Endothelial cell of umbilical vein (primary cell): ENCODE data around the gene FAM209B. TPM values are rescaled to one million over a fixed set of nuclear protein-coding genes. Genes with fewer than 3 reads are reported as not detected.
"Not testable (repeated sequence)": the region's sequence is repeated elsewhere in the genome, so short reads cannot be mapped to it uniquely, and the experiment has no call there.

ENCODE experiments used
- BruUV-seq: library from RNA; stranded (reverse); fragments of 400-500 nt; replicated peaks from 2 replicates; lab custom pipeline; 2021; lab: Mats Ljungman, UMichigan
- CTCF ChIA-PET: fragments of 300-600, 350-600 bp; sonication (Branson Sonifier 250); formaldehyde crosslinking; loops from one replicate; lab custom pipeline; 2021; ENCODE audit warnings: antibody characterized with exemption, inconsistent platforms; lab: Charles Lee
- POLR2A ChIA-PET: fragments of 300-600, 350-600 bp; sonication (Branson Sonifier 250); formaldehyde crosslinking; loops from one replicate; lab custom pipeline; 2021; ENCODE audit warnings: antibody characterized with exemption, inconsistent platforms; lab: Charles Lee
- DNase-seq: peaks from one replicate; pipeline ENCODE4 v3.0.0-alpha.2; 2011; ENCODE audit warnings: low read depth, low spot score
- FAIRE-seq: peaks from 2 replicates; lab custom pipeline; 2011; peaks lifted over from hg19 to GRCh38; lab: Jason Lieb, UNC
- H2AFZ ChIP-seq: 2 replicates; pipeline ENCODE4 v1.6.0; 2012; ENCODE audit warnings: low read depth, low read length, control low read depth, inconsistent platforms
- H3K27ac ChIP-seq: 2 replicates; pipeline ENCODE4 v1.5.1; 2011; ENCODE audit warnings: low read depth, mild to moderate bottlenecking, control low read depth, low read length, moderate library complexity; ENCODE audit not compliant: insufficient read depth
- H3K27me3 ChIP-seq, 2 experiments: 2 replicates each; pipeline versions ENCODE4 v1.6.0 to v1.6.1; 2011; ENCODE audit warnings: low read length in 2 of 2, mixed read lengths in 1 of 2; ENCODE audit not compliant: control insufficient read depth in 2 of 2, insufficient read depth in 2 of 2
- H3K36me3 ChIP-seq, 2 experiments: 2 replicates in 1 of 2; 3 replicates in 1 of 2; pipeline ENCODE4 v1.5.1; 2011; ENCODE audit warnings: low read length in 2 of 2, mild to moderate bottlenecking in 1 of 2, moderate library complexity in 1 of 2; ENCODE audit not compliant: control insufficient read depth in 2 of 2, insufficient read depth in 2 of 2; ENCODE audit errors: extremely low read depth in 1 of 2
- H3K4me1 ChIP-seq: 3 replicates; pipeline ENCODE4 v1.5.1; 2011; ENCODE audit warnings: mild to moderate bottlenecking, low read length; ENCODE audit not compliant: control insufficient read depth, insufficient read depth; ENCODE audit errors: extremely low read depth
- H3K4me2 ChIP-seq: 2 replicates; pipeline ENCODE4 v1.6.1; 2011; ENCODE audit warnings: low read length, control low read depth, mixed read lengths; ENCODE audit not compliant: insufficient read depth
- H3K4me3 ChIP-seq, 3 experiments: fragments of 200-600 bp in 1 of 3; sonication (generic), shearing (Covaris generic) in 1 of 3; replicated peaks in 1 of 3; 2 replicates each; pipeline ENCODE4 v1.5.1; 2011 to 2016; ENCODE audit warnings: control low read depth in 3 of 3, low read length in 3 of 3, mild to moderate bottlenecking in 2 of 3, inconsistent platforms in 1 of 3, low read depth in 1 of 3, moderate library complexity in 1 of 3; ENCODE audit not compliant: insufficient read depth in 1 of 3
- H3K79me2 ChIP-seq: 2 replicates; pipeline ENCODE4 v1.6.0; 2012; ENCODE audit warnings: low read length, inconsistent platforms; ENCODE audit not compliant: control insufficient read depth, insufficient read depth
- H3K9ac ChIP-seq: replicated peaks from 2 replicates; pipeline ENCODE3; 2011; ENCODE audit warnings: low read length, control low read depth; ENCODE audit not compliant: insufficient read depth; ENCODE audit errors: extremely low read depth
- H3K9me1 ChIP-seq: replicated peaks from 3 replicates; pipeline ENCODE4 v1.6.0; 2011; ENCODE audit warnings: mild to moderate bottlenecking, low read length; ENCODE audit not compliant: control insufficient read depth, insufficient read depth; ENCODE audit errors: extremely low read depth
- H3K9me3 ChIP-seq: replicated peaks from 2 replicates; pipeline ENCODE4 v1.5.1; 2012; ENCODE audit warnings: low read length, inconsistent platforms; ENCODE audit not compliant: control insufficient read depth, insufficient read depth
- H4K20me1 ChIP-seq: replicated peaks from 2 replicates; pipeline ENCODE3; 2011; ENCODE audit warnings: mild to moderate bottlenecking, low read length; ENCODE audit not compliant: control insufficient read depth, insufficient read depth; ENCODE audit errors: extremely low read depth
- EZH2 ChIP-seq: IDR thresholded peaks from 2 replicates; pipeline ENCODE4 v1.6.1; 2012; ENCODE audit warnings: borderline replicate concordance, low read depth, mild to moderate bottlenecking, moderate library complexity, low read length, inconsistent platforms; ENCODE audit not compliant: severe bottlenecking
- FOS ChIP-seq: IDR thresholded peaks from 2 replicates; pipeline ENCODE4 v1.6.1; 2011; ENCODE audit warnings: mild to moderate bottlenecking, low read length, moderate library complexity, borderline replicate concordance; ENCODE audit not compliant: insufficient read depth
- GATA2 ChIP-seq: IDR thresholded peaks from 2 replicates; pipeline ENCODE4 v1.7.0; 2011; ENCODE audit warnings: low read depth, mild to moderate bottlenecking, moderate library complexity, mixed read lengths, low read length; ENCODE audit not compliant: insufficient read length, insufficient read depth
- JUN ChIP-seq: IDR thresholded peaks from 2 replicates; pipeline ENCODE4 v1.6.1; 2011; ENCODE audit warnings: borderline replicate concordance, low read depth; ENCODE audit not compliant: insufficient read length, insufficient read depth
- MAX ChIP-seq: IDR thresholded peaks from 2 replicates; pipeline ENCODE4 v1.6.1; 2011; ENCODE audit not compliant: insufficient read depth, insufficient read length
- MYC ChIP-seq: IDR thresholded peaks from one replicate; pipeline ENCODE4 v1.6.1; 2011; ENCODE audit warnings: mild to moderate bottlenecking, low read depth, low read length
- POLR2A ChIP-seq: IDR thresholded peaks from 2 replicates; pipeline ENCODE4 v1.6.1; 2012; ENCODE audit warnings: low read depth, mild to moderate bottlenecking, control low read depth, low read length
- POLR2AphosphoS5 ChIP-seq: IDR thresholded peaks from 2 replicates; pipeline ENCODE4 v1.6.1; 2012; ENCODE audit warnings: low read depth, mild to moderate bottlenecking, control low read depth, low read length, moderate library complexity; ENCODE audit not compliant: insufficient read depth
- dilution Hi-C: fragments of 300-500 bp; cut with MboI; formaldehyde crosslinking; loops from one replicate; pipeline ENCODE4 v1.15.0; 2019; ENCODE audit warnings: low sequenced_read_pairs; ENCODE audit not compliant: extremely low pct_ligation_motif_present
- intact Hi-C: fragments of 100-400 bp; cut with micrococcal nuclease; formaldehyde crosslinking; loops from one replicate; pipeline ENCODE4 v1.10.0; 2022
- polyA plus RNA-seq, 4 experiments: library from polyadenylated mRNA; depleted of rRNA in 3 of 4; stranded (reverse) in 3 of 4; unstranded in 1 of 4; fragments of >200 nt; gene quantifications; 2 replicates each; pipeline versions ENCODE4 v1.2.1 to v1.2.3, GENCODE V29; 2011 to 2012; ENCODE audit warnings: missing spikeins in 1 of 4
- total RNA-seq: library from RNA; stranded (reverse); gene quantifications from 2 replicates; pipeline ENCODE4 v1.2.3, GENCODE V29; 2021
- TF ChIP-seq, protein P1 (sequence below), 2 donors: IDR thresholded peaks; 1 replicate in 1 of 2; 2 replicates in 1 of 2; pipeline ENCODE4 v1.5.1; 2011; ENCODE audit warnings: low read length in 2 of 2, mild to moderate bottlenecking in 2 of 2, moderate library complexity in 2 of 2, control low read depth in 1 of 2, inconsistent platforms in 1 of 2, low read depth in 1 of 2; ENCODE audit not compliant: insufficient read depth in 1 of 2; ENCODE audit errors: extremely low read depth in 1 of 2

FAM209B gene
- total and polyA plus RNA-seq, 2 donors (not counting 3 experiments of a cell fraction or from before 2014, with no cell fraction given): 0.22 TPM; not detected in 1

DNA sequence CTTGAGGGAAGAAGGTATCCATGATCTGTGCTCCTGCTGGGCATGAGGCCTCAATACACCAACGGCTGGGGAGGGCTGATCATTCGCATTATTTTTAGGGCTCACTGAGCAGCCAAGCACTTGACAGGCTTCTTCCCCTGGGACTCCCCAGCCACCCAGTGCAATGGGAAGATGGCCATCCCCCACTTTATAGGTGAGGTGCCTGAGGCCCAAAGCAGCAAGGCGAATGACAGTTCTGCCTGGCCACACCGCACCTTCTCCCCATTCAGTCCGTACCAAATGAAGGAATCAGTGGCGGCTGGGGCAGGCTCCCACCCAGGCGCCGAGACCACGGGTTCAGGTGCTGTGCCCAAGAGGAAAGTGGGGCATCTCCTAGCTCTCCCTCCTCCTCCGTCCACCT, 12.9 kb upstream of the FAM209B start:
- H3K9me3 ChIP-seq: no peaks in the 10 kb centered on the region
- no peak overlapping the region for H3K27ac ChIP-seq
- H3K79me2 ChIP-seq: no peaks in the 10 kb centered on the region
- DNase-seq (no peak), FAIRE-seq (no peak)
- ChIA-PET POLR2A (no interaction called here), CTCF (no interaction called here)
- H3K4me2 ChIP-seq: no peak overlapping the region
- H3K36me3 ChIP-seq: peaks cover 11 to 30% of the 10 kb centered on the region in 2 experiments
- no peaks in the 10 kb centered on the region for H3K9me1 ChIP-seq
- no peaks in the 10 kb centered on the region for H3K27me3 ChIP-seq
- no peak overlapping the region for H3K4me3 ChIP-seq
- H2AFZ ChIP-seq: no peak overlapping the region
- no peak overlapping the region for H3K9ac ChIP-seq
- BruUV-seq: no TSS peak
- H4K20me1 ChIP-seq: no peaks in the 10 kb centered on the region
- intact Hi-C loops: no loop called here
- TF ChIP-seq EZH2: no peak
- TF ChIP-seq POLR2AphosphoS5: no peak
- TF ChIP-seq POLR2A: no peak
- TF ChIP-seq JUN: no peak
- no peak for TF ChIP-seq GATA2
- TF ChIP-seq MAX: no peak
- TF ChIP-seq, protein P1, sequence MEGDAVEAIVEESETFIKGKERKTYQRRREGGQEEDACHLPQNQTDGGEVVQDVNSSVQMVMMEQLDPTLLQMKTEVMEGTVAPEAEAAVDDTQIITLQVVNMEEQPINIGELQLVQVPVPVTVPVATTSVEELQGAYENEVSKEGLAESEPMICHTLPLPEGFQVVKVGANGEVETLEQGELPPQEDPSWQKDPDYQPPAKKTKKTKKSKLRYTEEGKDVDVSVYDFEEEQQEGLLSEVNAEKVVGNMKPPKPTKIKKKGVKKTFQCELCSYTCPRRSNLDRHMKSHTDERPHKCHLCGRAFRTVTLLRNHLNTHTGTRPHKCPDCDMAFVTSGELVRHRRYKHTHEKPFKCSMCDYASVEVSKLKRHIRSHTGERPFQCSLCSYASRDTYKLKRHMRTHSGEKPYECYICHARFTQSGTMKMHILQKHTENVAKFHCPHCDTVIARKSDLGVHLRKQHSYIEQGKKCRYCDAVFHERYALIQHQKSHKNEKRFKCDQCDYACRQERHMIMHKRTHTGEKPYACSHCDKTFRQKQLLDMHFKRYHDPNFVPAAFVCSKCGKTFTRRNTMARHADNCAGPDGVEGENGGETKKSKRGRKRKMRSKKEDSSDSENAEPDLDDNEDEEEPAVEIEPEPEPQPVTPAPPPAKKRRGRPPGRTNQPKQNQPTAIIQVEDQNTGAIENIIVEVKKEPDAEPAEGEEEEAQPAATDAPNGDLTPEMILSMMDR (IDR thresholded peaks at IDR 0.05; ENCODE audit: extremely low read depth in 1 of 2, insufficient read depth in 1 of 2, low read depth in 1 of 2, low read length in 2 of 2): no peak
- no peak for TF ChIP-seq FOS
- TF ChIP-seq MYC: no peak
- H3K4me1 ChIP-seq: no peaks in the 10 kb centered on the region
- dilution Hi-C loops: no loop called here

GRCh38 chr20:56520746-56521354, 12.2 kb upstream of the FAM209B start:
- intact Hi-C loops, POLR2A ChIA-PET, DNase-seq, FAIRE-seq, dilution Hi-C loops, H4K20me1 ChIP-seq, H3K9me1 ChIP-seq, H3K27me3 ChIP-seq, H3K9ac ChIP-seq, H3K27ac ChIP-seq, H3K4me1 ChIP-seq, CTCF ChIA-PET, H3K9me3 ChIP-seq, BruUV-seq, H3K4me2 ChIP-seq, H3K4me3 ChIP-seq, H2AFZ ChIP-seq, H3K79me2 ChIP-seq: not testable (repeated sequence)
- H3K36me3 ChIP-seq: peaks cover 11 to 30% of the 10 kb centered on the region in 2 experiments
